Stomach smooth muscle (tissue), 2 donors: ENCODE data around the gene THEM4.
"Not testable (repeated sequence)": the region's sequence is repeated elsewhere in the genome, so short reads cannot be mapped to it uniquely, and the experiment has no call there.

Experiments
- H3K27ac ChIP-seq: one replicate; pipeline ENCODE4 v1.7.0; 2013; ENCODE audit warnings: mild to moderate bottlenecking, low read length, inconsistent platforms
- H3K27me3 ChIP-seq, 2 donors: one replicate each; pipeline ENCODE4 v1.7.0; 2013; ENCODE audit warnings: low read length in 2 of 2; ENCODE audit not compliant: insufficient read depth in 2 of 2, control insufficient read depth in 1 of 2
- H3K36me3 ChIP-seq, 2 donors: one replicate each; pipeline ENCODE4 v1.7.0; 2013; ENCODE audit warnings: low read length in 2 of 2; ENCODE audit not compliant: control insufficient read depth in 2 of 2, insufficient read depth in 2 of 2
- H3K4me1 ChIP-seq: one replicate; pipeline ENCODE4 v1.7.0; 2013; ENCODE audit warnings: low read length; ENCODE audit not compliant: control insufficient read depth, insufficient read depth
- H3K4me3 ChIP-seq, 2 donors: one replicate each; pipeline ENCODE4 v1.7.0; 2013; ENCODE audit warnings: low read length in 2 of 2
- H3K9ac ChIP-seq, 2 donors: one replicate each; pipeline ENCODE4 v1.7.0; 2013; ENCODE audit warnings: low read length in 2 of 2, mild to moderate bottlenecking in 1 of 2
- H3K9me3 ChIP-seq, 2 donors: one replicate each; pipeline ENCODE4 v1.7.0; 2013; ENCODE audit warnings: low read length in 2 of 2; ENCODE audit not compliant: control insufficient read depth in 2 of 2
- donor health status: healthy.
- donor health status: Pancreatic carcinoma.

The THEM4 gene

GRCh38 chr1:151892190-151892589 is 17.1 kb downstream of the THEM4 start:
- Histone ChIP-seq H3K9ac (no peak overlapping the region), H3K4me3 (no peak overlapping the region), H3K36me3 (peaks cover 16 to 20% of the 10 kb centered on the region in 2 donors), H3K9me3 (no peaks in the 10 kb centered on the region), H3K27ac (no peak overlapping the region), H3K4me1 (no peaks in the 10 kb centered on the region), H3K27me3 (no peaks in the 10 kb centered on the region)

DNA sequence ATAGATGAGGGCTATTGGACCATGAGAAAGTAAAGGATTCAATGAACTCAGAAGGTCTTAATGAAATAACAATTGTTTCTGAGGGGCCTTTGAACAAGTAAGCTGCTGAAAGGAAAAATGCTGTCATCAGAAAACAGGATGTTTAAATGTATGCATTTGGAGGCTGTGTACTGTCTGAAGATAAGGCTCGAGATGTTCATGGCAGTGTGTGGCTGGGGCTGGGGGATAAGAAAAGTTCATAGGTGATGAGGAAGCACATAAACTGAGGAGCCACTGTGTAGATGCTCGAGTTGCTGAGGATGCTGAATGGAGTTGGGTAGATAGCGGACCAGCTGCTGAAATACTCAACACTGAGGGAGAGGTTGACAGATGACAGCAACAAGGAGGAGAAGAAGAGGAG is 17.8 kb downstream of the THEM4 start:
- no peaks in the 10 kb centered on the region for H3K27me3 ChIP-seq
- no peaks in the 10 kb centered on the region for H3K4me1 ChIP-seq
- H3K36me3 ChIP-seq, result peaks cover 16 to 20% of the 10 kb centered on the region in 2 donors
- no peaks in the 10 kb centered on the region for H3K9me3 ChIP-seq
- H3K27ac ChIP-seq, result no peak overlapping the region
- H3K9ac ChIP-seq, result no peak overlapping the region
- H3K4me3 ChIP-seq, result no peak overlapping the region

GRCh38 chr1:151888972-151889570 is 20.2 kb downstream of the THEM4 start:
- H3K9me3 ChIP-seq, result no peaks in the 10 kb centered on the region
- no peak overlapping the region for H3K27ac ChIP-seq
- H3K27me3 ChIP-seq, result no peaks in the 10 kb centered on the region
- H3K9ac ChIP-seq, result no peak overlapping the region
- no peaks in the 10 kb centered on the region for H3K4me1 ChIP-seq
- H3K36me3 ChIP-seq, result peaks cover 11 to 13% of the 10 kb centered on the region in 2 donors
- H3K4me3 ChIP-seq, result no peak overlapping the region

DNA sequence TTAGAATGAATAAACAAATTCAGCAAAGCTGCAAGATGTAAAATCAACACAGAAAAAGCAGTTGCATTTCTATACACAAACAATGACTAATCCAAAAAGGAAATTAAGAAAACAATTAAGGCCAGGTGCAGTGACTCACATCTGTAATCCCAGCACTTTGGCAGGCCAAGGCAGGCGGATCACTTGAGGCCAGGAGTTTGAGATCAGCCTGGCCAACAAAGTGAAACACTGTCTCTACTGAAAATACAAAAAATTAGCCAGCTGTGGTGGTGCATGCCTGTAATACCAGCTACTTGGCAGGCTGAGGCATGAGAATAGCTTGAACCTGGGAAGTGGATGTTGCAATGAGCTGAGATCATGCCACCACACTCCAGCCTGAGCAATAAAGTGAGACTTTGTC is 22.3 kb downstream of the THEM4 start:
- Histone ChIP-seq H3K9me3 (no peaks in the 10 kb centered on the region), H3K27ac (no peak overlapping the region)

GRCh38 chr1:151885479-151885878 is 23.8 kb downstream of the THEM4 start:
- Histone ChIP-seq H3K4me1 (no peaks in the 10 kb centered on the region), H3K9me3 (no peaks in the 10 kb centered on the region), H3K27me3 (no peaks in the 10 kb centered on the region), H3K9ac (no peak overlapping the region), H3K36me3 (peaks cover 4 to 7% of the 10 kb centered on the region in 2 donors), H3K27ac (no peak overlapping the region), H3K4me3 (no peak overlapping the region)

More for the DNA sequence above, 22.3 kb downstream of the THEM4 start:
- Histone ChIP-seq H3K4me3 (no peak overlapping the region), H3K27me3 (no peaks in the 10 kb centered on the region), H3K9ac (no peak overlapping the region), H3K36me3 (peaks cover 7 to 9% of the 10 kb centered on the region in 2 donors), H3K4me1 (no peaks in the 10 kb centered on the region)

- H3K4me1 ChIP-seq, H3K36me3 ChIP-seq, H3K27ac ChIP-seq, H3K27me3 ChIP-seq, H3K9ac ChIP-seq, H3K9me3 ChIP-seq, H3K4me3 ChIP-seq: not testable (repeated sequence)
Observed at GRCh38 chr1:151884879-151885278, 24.4 kb downstream of the THEM4 start.

GRCh38 chr1:151884445-151884844 is 24.9 kb downstream of the THEM4 start:
- H3K9ac ChIP-seq, H3K4me3 ChIP-seq, H3K27ac ChIP-seq, H3K4me1 ChIP-seq, H3K27me3 ChIP-seq, H3K9me3 ChIP-seq, H3K36me3 ChIP-seq: not testable (repeated sequence)

- H3K36me3 ChIP-seq, H3K4me3 ChIP-seq, H3K9me3 ChIP-seq, H3K9ac ChIP-seq, H3K4me1 ChIP-seq, H3K27ac ChIP-seq, H3K27me3 ChIP-seq: not testable (repeated sequence)
Observed at GRCh38 chr1:151883898-151884297, 25.4 kb downstream of the THEM4 start.

DNA sequence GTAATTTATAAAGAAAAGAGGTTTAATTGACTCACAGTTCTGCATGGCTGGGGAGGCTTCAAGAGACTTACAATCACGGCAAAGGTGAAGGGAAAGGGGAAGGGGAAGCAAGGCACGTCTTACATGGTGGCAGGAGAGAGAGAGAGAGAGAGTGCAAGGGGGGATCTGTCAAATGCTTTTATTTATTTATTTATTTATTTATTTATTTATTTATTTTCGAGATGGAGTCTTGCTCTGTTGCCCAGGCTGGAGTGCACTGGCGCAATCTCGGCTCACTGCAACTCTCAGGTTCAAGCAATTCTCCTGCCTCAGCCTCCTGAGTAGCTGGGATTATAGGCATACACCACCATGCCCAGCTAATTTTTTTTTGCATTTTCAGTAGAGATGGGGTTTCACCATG is 26.4 kb downstream of the THEM4 start:
- not testable (repeated sequence) for H3K27ac ChIP-seq, H3K4me3 ChIP-seq, H3K36me3 ChIP-seq, H3K27me3 ChIP-seq, H3K9me3 ChIP-seq, H3K9ac ChIP-seq, H3K4me1 ChIP-seq

DNA sequence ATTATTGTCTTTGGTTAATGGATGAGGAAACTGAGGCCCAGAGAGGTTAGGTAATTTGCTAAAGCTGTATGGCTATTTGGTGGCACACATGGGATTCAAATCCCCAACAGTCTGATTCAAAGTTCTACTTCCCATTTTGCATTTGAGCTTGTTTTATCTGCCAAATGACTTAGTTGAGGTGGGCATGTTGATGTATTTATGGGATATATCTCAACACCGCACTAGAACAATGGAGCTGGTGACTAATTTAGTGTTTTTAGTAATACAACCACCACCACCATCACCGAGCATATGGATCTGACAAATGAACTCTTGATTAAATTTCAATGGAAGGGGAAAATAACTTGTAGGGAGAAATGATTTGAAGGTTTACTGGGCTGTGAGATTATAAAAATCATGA is 26.8 kb downstream of the THEM4 start:
- Histone ChIP-seq H3K9ac (no peak overlapping the region), H3K27me3 (no peaks in the 10 kb centered on the region), H3K4me1 (no peaks in the 10 kb centered on the region), H3K36me3 (peaks cover 3% of the 10 kb centered on the region in 2 donors), H3K4me3 (no peak overlapping the region), H3K9me3 (no peaks in the 10 kb centered on the region), H3K27ac (no peak overlapping the region)

- Histone ChIP-seq H3K27ac (no peak overlapping the region), H3K4me1 (no peaks in the 10 kb centered on the region), H3K9me3 (no peaks in the 10 kb centered on the region), H3K36me3 (peaks cover 6% of the 10 kb centered on the region in 2 donors), H3K27me3 (no peaks in the 10 kb centered on the region), H3K4me3 (no peak overlapping the region), H3K9ac (no peak overlapping the region)
Observed at GRCh38 chr1:151881479-151881878, 27.8 kb downstream of the THEM4 start.
